Measurements from ENCODE around the gene SHOX. TPM values are rescaled to one million over a fixed set of nuclear protein-coding genes. Genes with fewer than 3 reads are reported as not detected.
"Not testable (repeated sequence)": the region's sequence is repeated elsewhere in the genome, so short reads cannot be mapped to it uniquely, and the experiment has no call there.

The SHOX gene
- total RNA-seq, 1 donor from 2014 or later = not detected

GRCh38 chrX:626047-626446 is 4.5 kb upstream of the SHOX start:
- H3K4me1 Mint-ChIP-seq (ENCODE audit: low read depth); H3K36me3 Mint-ChIP-seq (ENCODE audit: low read depth); H3K27ac Mint-ChIP-seq; H3K4me3 Mint-ChIP-seq; intact Hi-C loops (cut with micrococcal nuclease); DNase-seq (ENCODE audit: low spot score); H3K9me3 Mint-ChIP-seq: not testable (repeated sequence)
- peaks cover 53% of the 10 kb centered on the region for H3K27me3 Mint-ChIP-seq (ENCODE audit: insufficient read depth)

GRCh38 chrX:626745-627509 is 3.7 kb upstream of the SHOX start:
- intact Hi-C loops (cut with micrococcal nuclease) = no loop called here
- Mint-ChIP-seq H3K4me3 (no peak overlapping the region), H3K27ac (no peak overlapping the region), H3K27me3 (ENCODE audit: insufficient read depth) (peaks cover 55% of the 10 kb centered on the region), H3K36me3 (ENCODE audit: low read depth) (no peaks in the 10 kb centered on the region), H3K4me1 (ENCODE audit: low read depth) (no peaks in the 10 kb centered on the region), H3K9me3 (peaks cover 6% of the 10 kb centered on the region)
- no peak for DNase-seq (ENCODE audit: low spot score)

- no peaks in the 10 kb centered on the region for H3K4me1 Mint-ChIP-seq (ENCODE audit: low read depth)
- no peak for DNase-seq (ENCODE audit: low spot score)
- H3K4me3 Mint-ChIP-seq = no peak overlapping the region
- peaks cover 6% of the 10 kb centered on the region for H3K9me3 Mint-ChIP-seq
- intact Hi-C loops (cut with micrococcal nuclease) = no loop called here
- peaks cover 54% of the 10 kb centered on the region for H3K27me3 Mint-ChIP-seq (ENCODE audit: insufficient read depth)
- H3K36me3 Mint-ChIP-seq (ENCODE audit: low read depth) = no peaks in the 10 kb centered on the region
- no peak overlapping the region for H3K27ac Mint-ChIP-seq
These were observed 3.0 kb upstream of the SHOX start for GRCh38 chrX:627510-627981.

GRCh38 chrX:627995-628394 is 2.6 kb upstream of the SHOX start:
- H3K27me3 Mint-ChIP-seq (ENCODE audit: insufficient read depth) = peaks cover 55% of the 10 kb centered on the region
- peaks cover 6% of the 10 kb centered on the region for H3K9me3 Mint-ChIP-seq
- no peak overlapping the region for H3K4me3 Mint-ChIP-seq
- H3K4me1 Mint-ChIP-seq (ENCODE audit: low read depth) = no peaks in the 10 kb centered on the region
- no peak for DNase-seq (ENCODE audit: low spot score)
- no peak overlapping the region for H3K27ac Mint-ChIP-seq
- intact Hi-C loops (cut with micrococcal nuclease) = no loop called here
- H3K36me3 Mint-ChIP-seq (ENCODE audit: low read depth) = no peaks in the 10 kb centered on the region

GRCh38 chrX:629230-630006 is 1.2 kb upstream of the SHOX start:
- intact Hi-C loops (cut with micrococcal nuclease) = no loop called here
- Mint-ChIP-seq H3K9me3 (peaks cover 6% of the 10 kb centered on the region), H3K36me3 (ENCODE audit: low read depth) (no peaks in the 10 kb centered on the region), H3K27ac (peak overlapping the region; percentile 52), H3K4me3 (no peak overlapping the region), H3K4me1 (ENCODE audit: low read depth) (no peaks in the 10 kb centered on the region), H3K27me3 (ENCODE audit: insufficient read depth) (peaks cover 59% of the 10 kb centered on the region)
- DNase-seq (ENCODE audit: low spot score) = no peak

- Mint-ChIP-seq H3K27ac (no peak overlapping the region), H3K4me3 (no peak overlapping the region), H3K36me3 (ENCODE audit: low read depth) (no peaks in the 10 kb centered on the region), H3K4me1 (ENCODE audit: low read depth) (no peaks in the 10 kb centered on the region), H3K9me3 (peaks cover 6% of the 10 kb centered on the region), H3K27me3 (ENCODE audit: insufficient read depth) (peaks cover 58% of the 10 kb centered on the region)
- intact Hi-C loops (cut with micrococcal nuclease) = no loop called here
- no peak for DNase-seq (ENCODE audit: low spot score)
These were observed 482 bp upstream of the SHOX start for GRCh38 chrX:630007-630611.

- no peak for DNase-seq (ENCODE audit: low spot score)
- Mint-ChIP-seq H3K27ac (no peak overlapping the region), H3K9me3 (peaks cover 1% of the 10 kb centered on the region), H3K4me3 (no peak overlapping the region), H3K36me3 (ENCODE audit: low read depth) (no peaks in the 10 kb centered on the region), H3K27me3 (ENCODE audit: insufficient read depth) (peaks cover 56% of the 10 kb centered on the region), H3K4me1 (ENCODE audit: low read depth) (no peaks in the 10 kb centered on the region)
- intact Hi-C loops (cut with micrococcal nuclease) = no loop called here
These were observed 1.3 kb downstream of the SHOX start for GRCh38 chrX:631802-632365.

- no peak for DNase-seq (ENCODE audit: low spot score)
- H3K27me3 Mint-ChIP-seq (ENCODE audit: insufficient read depth) = peaks cover 57% of the 10 kb centered on the region
- H3K9me3 Mint-ChIP-seq = no peaks in the 10 kb centered on the region
- intact Hi-C loops (cut with micrococcal nuclease) = no loop called here
- no peak overlapping the region for H3K27ac Mint-ChIP-seq
- H3K36me3 Mint-ChIP-seq (ENCODE audit: low read depth) = no peaks in the 10 kb centered on the region
- no peak overlapping the region for H3K4me3 Mint-ChIP-seq
- no peaks in the 10 kb centered on the region for H3K4me1 Mint-ChIP-seq (ENCODE audit: low read depth)
These were observed 1.9 kb downstream of the SHOX start for GRCh38 chrX:632366-633042.

- Mint-ChIP-seq H3K27me3 (ENCODE audit: insufficient read depth) (peaks cover 58% of the 10 kb centered on the region), H3K9me3 (no peaks in the 10 kb centered on the region), H3K4me1 (ENCODE audit: low read depth) (no peaks in the 10 kb centered on the region), H3K4me3 (no peak overlapping the region), H3K36me3 (ENCODE audit: low read depth) (no peaks in the 10 kb centered on the region), H3K27ac (peak overlapping the region; percentile 44)
- DNase-seq (ENCODE audit: low spot score) = no peak
- intact Hi-C loops (cut with micrococcal nuclease) = no loop called here
These were observed 2.7 kb downstream of the SHOX start for GRCh38 chrX:633043-633984.

- DNase-seq (ENCODE audit: low spot score) = no peak
- intact Hi-C loops (cut with micrococcal nuclease) = no loop called here
- Mint-ChIP-seq H3K4me3 (no peak overlapping the region), H3K4me1 (ENCODE audit: low read depth) (no peaks in the 10 kb centered on the region), H3K9me3 (no peaks in the 10 kb centered on the region), H3K27ac (peak overlapping the region; percentile 44), H3K27me3 (ENCODE audit: insufficient read depth) (peaks cover 62% of the 10 kb centered on the region), H3K36me3 (ENCODE audit: low read depth) (no peaks in the 10 kb centered on the region)
These were observed 3.7 kb downstream of the SHOX start for GRCh38 chrX:633985-634958.

Measured in activated T-helper 1 cell treated with anti-CD3 and anti-CD28 coated beads, Interleukin-12 subunit alpha, Interleukin-12 subunit beta, Interleukin-2, Interleukin-4 antibody, amounts not matched to agents 30 ng/mL and 10 ng/mL and 1 ng/mL, durations not matched to agents 14 hours and 24 hours and 36 hours (primary cell).